Measurements from ENCODE around the gene HACD4. TPM values are rescaled to one million over a fixed set of nuclear protein-coding genes. Genes with fewer than 3 reads are reported as not detected.

The HACD4 gene
- total RNA-seq, 1 experiment from 2014 or later: 0.63 TPM

- Mint-ChIP-seq H3K27me3 (ENCODE audit: low read depth) (no peaks in the 10 kb centered on the region), H3K9me3 (no peaks in the 10 kb centered on the region), H3K4me1 (peaks cover 0 to 8% of the 10 kb centered on the region in 2 experiments; a peak in 1 of 4 replicates), H3K36me3 (ENCODE audit: insufficient read depth in 1 of 3, low read depth in 3 of 3) (peaks cover 23 to 58% (median 40%) of the 10 kb centered on the region in 3 experiments; a peak in 6 of 7 replicates), H3K4me3 (no peak overlapping the region), H3K27ac (no peak overlapping the region)
- H4K5ac ChIP-seq (ENCODE audit: insufficient read length, low read depth, low read length): no peak overlapping the region
- H2BK120ac ChIP-seq (ENCODE audit: low read depth, low read length, poor library complexity, severe bottlenecking): no peak overlapping the region
- no CpG with 5 or more reads among the region's 3 CpGs for WGBS (ENCODE audit: extremely low coverage, insufficient read length, low lambda C conversion rate)
- H2AK5ac ChIP-seq (ENCODE audit: insufficient read length, low read length): no peak overlapping the region
- H3K23me2 ChIP-seq (ENCODE audit: insufficient read length, low read depth, low read length, poor library complexity, severe bottlenecking): no peaks in the 10 kb centered on the region
- no peak for DNase-seq
- H2AFZ ChIP-seq (ENCODE audit: low read length): no peak overlapping the region
- no peak overlapping the region for H3K9ac ChIP-seq (ENCODE audit: extremely low read depth, insufficient read length, low read length)
- no peaks in the 10 kb centered on the region for H3K79me1 ChIP-seq (ENCODE audit: insufficient read depth, low read depth, low read length, poor library complexity, severe bottlenecking)
- no peaks in the 10 kb centered on the region for H3K79me2 ChIP-seq (ENCODE audit: insufficient read depth, low read length)
- H3T11ph ChIP-seq (ENCODE audit: low read length): no peak overlapping the region
- H3K27ac ChIP-seq (ENCODE audit: insufficient read length, low read depth, low read length): no peak overlapping the region
- H3K4me1 ChIP-seq (ENCODE audit: insufficient read depth, low read length): peaks cover 6% of the 10 kb centered on the region
- no peaks in the 10 kb centered on the region for H3K9me3 ChIP-seq (ENCODE audit: control insufficient read depth, low read depth, low read length)
- H2BK15ac ChIP-seq (ENCODE audit: low read depth, low read length): no peak overlapping the region
- H3K56ac ChIP-seq (ENCODE audit: insufficient read length, low read depth, low read length): no peak overlapping the region
- H3K4ac ChIP-seq (ENCODE audit: low read depth, low read length): no peak overlapping the region
- no peak overlapping the region for H2BK12ac ChIP-seq (ENCODE audit: insufficient read length, low read depth, low read length)
- no peak overlapping the region for H3K18ac ChIP-seq (ENCODE audit: insufficient read length, low read depth, low read length)
- H3K14ac ChIP-seq (ENCODE audit: insufficient read depth, low read length): no peak overlapping the region
- H4K8ac ChIP-seq (replicated peaks; ENCODE audit: insufficient read length, low read depth, low read length): no peak overlapping the region
- H4K20me1 ChIP-seq (ENCODE audit: control insufficient read depth, insufficient read depth, insufficient read length): no peaks in the 10 kb centered on the region
- H2BK20ac ChIP-seq (ENCODE audit: low read depth, low read length, poor library complexity, severe bottlenecking): no peak overlapping the region
- H4K91ac ChIP-seq (ENCODE audit: insufficient read length, low read depth, low read length): no peak overlapping the region
- TF ChIP-seq CTCF (conservative IDR thresholded peaks at IDR 0.05): no peak
- no peak overlapping the region for H2BK5ac ChIP-seq (ENCODE audit: insufficient read length, low read length)
- H3K23ac ChIP-seq (ENCODE audit: insufficient read length, low read depth, low read length): no peak overlapping the region
- no peaks in the 10 kb centered on the region for H3K27me3 ChIP-seq (ENCODE audit: insufficient read depth, low read length)
- H3K4me2 ChIP-seq (ENCODE audit: insufficient read depth, insufficient read length, low read length): no peak overlapping the region
These were observed 37.0 kb downstream of the HACD4 start for GRCh38 chr9:20994486-20994885.

Measured in H9 (cell line).